Skeletal muscle tissue (tissue), 4 donors: ENCODE measurements around the gene CHST5. TPM values are rescaled to one million over a fixed set of nuclear protein-coding genes. Genes with fewer than 3 reads are reported as not detected.
"Not testable (repeated sequence)": the region's sequence is repeated elsewhere in the genome, so short reads cannot be mapped to it uniquely, and the experiment has no call there.

Experiments
- H3K27ac ChIP-seq: one replicate; pipeline ENCODE4 v1.7.0; 2013; ENCODE audit warnings: mild to moderate bottlenecking, low read depth, low read length, inconsistent platforms
- H3K27me3 ChIP-seq, 3 donors: one replicate each; pipeline ENCODE4 v1.7.0; 2013; ENCODE audit warnings: low read length in 3 of 3; ENCODE audit not compliant: control insufficient read depth in 3 of 3, insufficient read depth in 3 of 3
- H3K36me3 ChIP-seq, 3 donors: one replicate each; pipeline ENCODE4 v1.7.0; 2013; ENCODE audit warnings: low read length in 3 of 3; ENCODE audit not compliant: control insufficient read depth in 3 of 3, insufficient read depth in 3 of 3
- H3K4me1 ChIP-seq, 3 donors: one replicate each; pipeline ENCODE4 v1.7.0; 2013; ENCODE audit warnings: low read length in 3 of 3, mild to moderate bottlenecking in 3 of 3; ENCODE audit not compliant: control insufficient read depth in 3 of 3, insufficient read depth in 3 of 3
- H3K4me3 ChIP-seq, 3 donors: one replicate each; pipeline ENCODE4 v1.7.0; 2013; ENCODE audit warnings: low read length in 3 of 3
- H3K9ac ChIP-seq, 3 donors: one replicate each; pipeline ENCODE4 v1.7.0; 2013; ENCODE audit warnings: low read length in 3 of 3, mild to moderate bottlenecking in 3 of 3, moderate library complexity in 2 of 3, low read depth in 1 of 3
- H3K9me3 ChIP-seq, 3 donors: one replicate each; pipeline ENCODE4 v1.7.0; 2013; ENCODE audit warnings: low read length in 3 of 3; ENCODE audit not compliant: control insufficient read depth in 3 of 3
- total RNA-seq: library from RNA; depleted of rRNA; stranded (reverse); fragments of >200 nt; gene quantifications from one replicate; pipeline ENCODE4 v1.2.3, GENCODE V29; 2014
- donor health status: Osteomylitis.

CHST5 gene
- total RNA-seq, 1 donor from 2014 or later: not detected

DNA sequence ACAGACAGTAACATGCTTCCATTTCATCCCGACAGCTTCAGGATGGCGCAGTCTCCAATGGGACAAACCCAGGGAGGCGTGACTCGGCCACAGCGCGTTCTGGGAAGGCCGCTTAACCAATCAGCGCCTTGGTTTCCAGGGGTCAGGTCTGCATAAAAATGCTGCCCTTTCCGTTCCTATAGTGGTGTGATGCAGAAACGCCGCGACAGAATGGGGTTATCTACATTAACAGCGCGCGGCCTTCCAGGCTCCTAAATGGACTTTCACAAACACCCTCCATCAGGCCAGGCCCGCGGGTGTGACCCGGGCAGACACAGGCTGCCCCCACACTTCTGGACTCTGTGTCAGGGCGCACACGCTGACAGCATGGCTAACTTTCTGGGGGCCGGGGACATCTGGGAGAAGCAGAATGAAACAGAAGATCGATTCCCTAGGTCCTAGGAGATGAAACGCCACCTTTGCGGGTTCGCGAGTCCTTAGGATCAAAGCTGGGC, 19.4 kb upstream of the CHST5 start:
- Histone ChIP-seq H3K4me1 (peaks cover 4 to 11% (median 9%) of the 10 kb centered on the region in 3 donors), H3K9me3 (no peaks in the 10 kb centered on the region), H3K27ac (peak overlapping the region; percentile 81), H3K9ac (peak overlapping the region; percentile 72 to 82 (median 76)), H3K4me3 (peak overlapping the region; percentile 86 to 91 (median 87)), H3K36me3 (no peaks in the 10 kb centered on the region), H3K27me3 (no peaks in the 10 kb centered on the region)

DNA sequence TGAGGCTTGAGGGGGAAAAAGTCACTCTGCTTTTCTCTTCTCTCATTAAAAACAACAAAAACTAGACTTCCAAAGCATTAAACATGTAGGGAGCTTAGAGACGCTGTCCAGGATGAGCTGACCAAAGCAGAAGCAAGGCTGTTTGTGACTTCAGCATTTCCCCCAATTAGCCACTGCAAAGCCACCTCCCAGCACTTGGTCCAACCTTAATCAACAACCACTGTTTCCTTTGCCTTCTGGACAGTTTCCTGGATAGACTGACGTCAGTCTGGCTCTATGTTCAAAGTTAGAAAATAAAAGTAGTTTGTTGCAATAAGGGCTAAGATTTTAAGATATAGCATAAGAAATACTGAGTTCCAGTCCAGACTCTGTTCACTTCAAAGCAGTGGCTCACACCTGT, 17.0 kb upstream of the CHST5 start:
- Histone ChIP-seq H3K4me3 (no peak overlapping the region), H3K9ac (no peak overlapping the region), H3K36me3 (no peaks in the 10 kb centered on the region), H3K27ac (peak overlapping the region; percentile 38), H3K27me3 (no peaks in the 10 kb centered on the region), H3K4me1 (peaks cover 4 to 11% (median 9%) of the 10 kb centered on the region in 3 donors), H3K9me3 (no peaks in the 10 kb centered on the region)

DNA sequence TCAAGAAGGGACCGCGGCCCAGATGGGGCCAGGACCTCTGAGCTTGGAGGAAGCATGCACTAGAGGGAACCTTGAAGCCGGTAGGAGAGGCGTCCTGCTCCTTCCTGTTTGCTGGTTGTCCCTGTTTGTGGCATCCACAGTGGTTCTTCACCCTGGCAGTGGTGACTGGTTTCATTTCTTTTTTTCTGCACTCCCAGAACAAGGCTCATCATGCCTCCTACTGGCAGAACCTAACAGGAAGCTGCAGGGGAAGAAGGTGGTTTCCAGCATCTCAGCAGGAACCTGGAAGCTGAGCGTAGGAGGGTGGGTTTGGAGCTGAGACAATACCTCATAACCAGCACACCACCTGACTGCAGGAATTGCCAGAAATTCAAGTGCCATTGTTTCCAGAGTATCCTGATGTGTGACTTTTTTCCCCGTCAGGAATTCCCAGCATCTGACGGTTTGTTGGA, 14.3 kb upstream of the CHST5 start:
- Histone ChIP-seq H3K9me3 (no peaks in the 10 kb centered on the region), H3K9ac (no peak overlapping the region), H3K4me1 (peaks cover 2 to 5% (median 3%) of the 10 kb centered on the region in 3 donors), H3K4me3 (no peak overlapping the region), H3K27me3 (no peaks in the 10 kb centered on the region), H3K27ac (peak overlapping the region; percentile 69), H3K36me3 (no peaks in the 10 kb centered on the region)

DNA sequence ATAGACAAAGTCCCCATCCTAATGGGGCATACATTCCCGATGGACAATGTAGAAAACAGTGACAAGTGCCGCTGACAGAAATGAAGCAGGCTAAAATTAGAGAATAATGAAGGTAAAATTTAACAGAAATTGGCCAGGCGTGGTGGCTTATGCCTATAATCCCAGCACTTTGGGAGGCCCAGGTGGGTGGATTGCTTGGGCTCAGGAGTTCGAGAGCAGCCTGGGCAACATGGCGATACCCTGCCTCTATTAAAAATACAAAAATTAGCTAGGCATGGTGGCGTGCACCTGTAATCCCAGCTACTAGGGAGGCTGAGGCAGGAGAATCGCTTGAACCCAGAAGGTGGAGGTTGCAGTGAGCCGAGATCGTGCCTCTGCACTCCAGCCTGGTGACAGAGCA, 12.5 kb upstream of the CHST5 start:
- H3K9me3 ChIP-seq, H3K27ac ChIP-seq, H3K4me3 ChIP-seq, H3K4me1 ChIP-seq, H3K36me3 ChIP-seq, H3K9ac ChIP-seq, H3K27me3 ChIP-seq: not testable (repeated sequence)

DNA sequence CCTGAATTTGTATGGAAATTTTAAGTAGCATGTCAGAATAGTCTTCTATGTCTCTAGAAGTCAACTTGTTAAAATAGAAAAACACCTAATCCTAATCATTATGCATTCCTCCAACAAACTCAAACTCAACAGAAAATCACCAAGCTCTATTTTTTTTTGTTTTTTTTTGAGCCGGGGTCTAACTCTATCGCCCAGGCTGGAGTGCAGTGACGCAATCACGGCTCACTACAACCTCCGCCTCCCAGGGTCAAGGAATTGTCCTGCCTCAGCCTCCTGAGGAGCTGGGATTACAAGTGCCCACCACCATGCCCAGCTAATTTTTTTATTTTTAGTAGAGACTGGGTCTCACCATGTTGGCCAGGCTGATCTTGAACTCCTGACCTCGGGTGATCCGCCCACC, 10.4 kb upstream of the CHST5 start:
- Histone ChIP-seq H3K9ac (no peak overlapping the region), H3K27me3 (no peaks in the 10 kb centered on the region), H3K36me3 (peaks cover 0 to 8% (median 3%) of the 10 kb centered on the region in 3 donors), H3K4me1 (no peaks in the 10 kb centered on the region), H3K4me3 (no peak overlapping the region), H3K9me3 (no peaks in the 10 kb centered on the region), H3K27ac (no peak overlapping the region)

DNA sequence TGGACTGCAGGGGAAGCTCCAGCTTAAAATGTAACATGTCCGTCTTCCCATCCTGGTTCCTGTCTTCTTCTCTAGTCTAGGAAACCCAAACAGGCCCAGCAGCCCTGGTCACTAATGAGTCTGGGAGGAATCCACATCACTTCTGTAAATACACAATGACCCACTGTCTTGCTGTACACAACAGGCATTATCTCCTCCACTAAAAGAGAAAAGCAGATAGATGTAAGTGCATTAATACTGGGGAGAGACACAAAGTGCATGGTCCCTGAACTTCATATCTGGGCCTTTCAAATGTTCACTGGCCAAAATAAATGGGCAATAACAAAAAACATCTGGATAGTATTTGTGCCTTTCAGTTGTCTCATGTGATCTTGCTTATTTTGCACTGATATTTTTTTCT, 10.0 kb upstream of the CHST5 start:
- H3K9me3 ChIP-seq, H3K27me3 ChIP-seq, H3K36me3 ChIP-seq, H3K4me1 ChIP-seq, H3K9ac ChIP-seq, H3K27ac ChIP-seq, H3K4me3 ChIP-seq: not testable (repeated sequence)

DNA sequence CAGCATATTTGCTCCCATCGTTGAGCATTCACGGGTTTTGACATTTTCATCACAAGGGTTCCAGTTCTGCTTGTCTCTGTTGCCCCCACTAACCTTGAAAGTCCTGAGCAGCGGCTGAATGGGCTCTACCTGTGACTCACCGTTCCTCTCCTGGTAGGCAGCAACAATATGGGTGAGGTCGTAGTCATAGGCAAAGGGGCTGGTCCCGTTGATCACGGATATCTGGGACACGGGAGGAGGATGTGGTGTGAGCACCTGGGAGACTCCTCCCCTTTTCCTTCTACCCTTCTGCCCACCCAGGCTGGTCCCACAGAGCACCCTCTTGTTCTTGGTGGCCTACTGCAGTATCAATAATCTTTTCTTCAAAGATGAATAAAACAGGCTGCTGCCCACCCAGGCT, 6.6 kb upstream of the CHST5 start:
- H3K36me3 ChIP-seq, H3K4me3 ChIP-seq, H3K9ac ChIP-seq: not testable (repeated sequence)

DNA sequence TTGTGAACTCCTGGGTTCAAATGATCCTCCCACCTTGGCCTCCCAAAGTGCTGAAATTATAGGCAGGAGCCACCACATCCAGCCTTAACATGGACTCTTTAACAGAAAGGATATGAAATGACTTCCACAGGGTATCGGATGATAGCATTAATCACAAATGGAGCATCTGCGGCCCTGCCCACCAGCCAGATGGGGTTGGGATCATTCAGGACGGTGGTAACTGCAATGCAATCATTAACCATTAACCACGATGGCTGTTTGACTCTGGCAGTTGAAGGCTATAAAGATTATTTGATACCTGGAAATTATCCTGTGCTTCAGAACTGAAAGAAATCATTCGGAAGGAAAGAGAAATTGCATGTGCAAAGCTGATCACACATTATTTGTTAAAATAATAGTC, 5.3 kb upstream of the CHST5 start:
- no peaks in the 10 kb centered on the region for H3K9me3 ChIP-seq
- H3K27ac ChIP-seq: no peak overlapping the region
- H3K27me3 ChIP-seq: no peaks in the 10 kb centered on the region
- no peak overlapping the region for H3K4me3 ChIP-seq
- H3K4me1 ChIP-seq: no peaks in the 10 kb centered on the region
- peaks cover 0 to 8% (median 3%) of the 10 kb centered on the region in 3 donors for H3K36me3 ChIP-seq
- no peak overlapping the region for H3K9ac ChIP-seq

More for the DNA sequence above, 6.6 kb upstream of the CHST5 start:
- H3K4me1 ChIP-seq, H3K27ac ChIP-seq, H3K27me3 ChIP-seq, H3K9me3 ChIP-seq: not testable (repeated sequence)

DNA sequence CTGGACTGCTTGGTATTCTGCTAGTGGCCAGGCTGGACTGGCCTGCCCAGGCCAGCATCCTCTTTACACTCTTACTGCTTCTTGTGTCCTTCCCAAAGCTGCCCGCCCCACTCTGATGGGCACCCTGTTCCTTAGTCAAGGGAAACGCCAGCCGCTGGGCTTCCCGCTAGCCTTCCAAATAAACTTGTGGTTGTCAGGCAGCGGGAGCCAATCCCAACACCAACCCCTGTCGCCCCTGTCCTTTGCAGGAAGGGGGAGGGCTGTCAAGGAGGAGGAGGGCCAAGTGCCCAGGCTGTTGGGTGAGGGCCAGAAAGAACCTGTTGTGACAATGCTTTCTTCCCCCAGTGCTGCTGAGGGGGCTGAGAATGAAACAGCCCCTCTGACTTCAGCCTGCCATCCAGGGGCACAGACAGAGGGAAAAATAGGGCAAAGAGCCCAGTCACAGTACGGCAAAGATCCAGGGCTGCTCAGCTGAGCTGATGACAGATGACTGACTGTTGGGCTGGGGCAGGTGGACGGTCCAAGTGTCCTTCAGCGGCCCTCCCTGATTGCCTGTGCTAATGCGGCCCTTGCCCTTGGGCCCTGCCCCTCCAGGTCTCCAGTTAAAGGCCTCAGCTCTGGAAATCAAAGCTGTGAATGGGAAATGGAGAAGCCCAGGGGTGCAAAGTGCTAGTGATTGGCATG, 3.1 kb upstream of the CHST5 start:
- not testable (repeated sequence) for H3K4me1 ChIP-seq, H3K4me3 ChIP-seq, H3K27ac ChIP-seq, H3K36me3 ChIP-seq, H3K9me3 ChIP-seq, H3K27me3 ChIP-seq, H3K9ac ChIP-seq

DNA sequence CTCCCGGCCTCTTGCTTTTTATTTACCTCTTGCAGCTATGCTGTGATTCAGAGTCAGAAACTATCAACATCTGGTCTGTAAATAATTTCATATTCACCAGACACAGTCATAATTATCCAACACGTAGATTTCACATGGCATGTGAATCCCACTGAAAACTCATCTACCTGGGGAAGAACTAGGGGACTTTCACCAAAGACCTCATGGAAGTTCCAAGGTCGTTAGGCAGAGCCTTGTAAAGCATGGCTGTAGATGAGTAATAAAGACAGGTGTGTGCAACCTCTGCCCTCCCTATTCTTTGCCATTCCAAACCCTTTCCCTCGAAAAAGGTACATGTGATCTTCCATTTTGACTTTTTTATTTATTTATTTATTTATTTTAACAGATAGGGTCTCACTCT, 1.9 kb upstream of the CHST5 start:
- H3K9ac ChIP-seq: no peak overlapping the region
- no peak overlapping the region for H3K27ac ChIP-seq
- H3K9me3 ChIP-seq: no peaks in the 10 kb centered on the region
- no peaks in the 10 kb centered on the region for H3K27me3 ChIP-seq
- H3K36me3 ChIP-seq: no peaks in the 10 kb centered on the region
- no peaks in the 10 kb centered on the region for H3K4me1 ChIP-seq
- no peak overlapping the region for H3K4me3 ChIP-seq
